ENCODE measurements around the gene HPSE2. TPM values are rescaled to one million over a fixed set of nuclear protein-coding genes. Genes with fewer than 3 reads are reported as not detected.

The HPSE2 gene
- total RNA-seq, result 1 to 10 TPM; 1.0 to 1.8 TPM

DNA sequence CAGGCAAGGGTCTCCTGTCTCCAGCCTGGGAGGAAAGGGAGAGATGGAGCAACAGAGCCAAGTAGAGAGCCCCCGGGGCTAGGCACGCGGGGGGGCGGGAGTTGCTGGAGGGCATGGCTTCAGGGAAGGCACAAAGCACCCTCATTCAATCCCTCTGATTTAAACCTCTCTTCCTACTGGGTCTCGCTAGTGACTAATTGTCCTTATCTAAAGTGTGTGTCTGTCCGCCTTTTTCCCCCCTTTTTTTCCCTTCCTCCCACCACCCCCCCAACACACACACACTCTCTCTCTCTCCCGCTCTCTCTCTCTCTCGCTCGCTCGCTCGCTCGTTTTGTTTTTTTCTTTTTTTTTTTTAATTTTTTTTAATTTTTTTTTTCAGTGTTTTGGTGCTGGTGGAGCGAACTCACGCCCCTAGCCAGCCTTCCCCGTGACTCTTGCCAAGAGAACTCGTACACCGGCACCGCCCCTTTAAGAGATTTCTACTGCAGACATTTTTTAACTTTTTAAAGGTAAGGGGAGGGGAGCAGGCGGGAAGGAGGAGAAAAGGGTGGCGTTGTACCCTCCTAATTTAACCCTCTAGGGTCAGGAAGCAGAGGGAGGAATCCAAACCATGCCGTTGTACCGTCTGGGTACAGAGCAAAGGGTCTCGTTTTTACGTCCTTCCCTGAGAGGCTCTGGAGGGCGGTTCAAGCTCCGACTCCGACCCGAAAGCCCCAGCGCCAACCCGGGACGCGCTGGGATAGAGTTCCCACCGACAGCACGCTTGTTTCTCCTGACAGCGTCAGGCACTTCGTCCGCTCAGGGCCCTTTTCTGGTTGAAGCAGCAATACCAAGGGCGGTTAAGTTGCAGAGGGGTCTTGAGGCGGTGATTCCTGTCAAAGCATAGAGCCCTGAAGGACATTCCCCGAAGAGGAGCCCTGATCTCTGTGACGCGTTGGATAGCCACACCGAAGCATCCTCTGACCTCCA lies at the start of gene HPSE2:
Gene HPSE2 (minus strand): TSS at position 195 of the 969 bp plus-strand sequence.
- Histone ChIP-seq H3K4me1 (no peaks in the 10 kb centered on the region), H3K9ac (ENCODE audit: low read depth in 2 of 2, low read length in 2 of 2) (peak within 1 kb of the TSS in 1 of 2 donors; percentile 12), H3K4me3 (no peak within 1 kb of the TSS), H3K27ac (peak within 1 kb of the TSS; percentile 9), H3K36me3 (no peaks in the 10 kb centered on the region), H3K27me3 (peaks cover 57% of the 10 kb centered on the region), H3K9me3 (no peaks in the 10 kb centered on the region)
- no peak for TF ChIP-seq CTCF (IDR thresholded peaks at IDR 0.05)
- peak; percentile 18 for DNase-seq
- intact Hi-C loops (cut with DNase I), result no loop called here

- H3K27ac ChIP-seq, result no peak overlapping the region
- TF ChIP-seq CTCF (IDR thresholded peaks at IDR 0.05), result no peak
- H3K36me3 ChIP-seq, result no peaks in the 10 kb centered on the region
- no peak overlapping the region for H3K4me3 ChIP-seq
- no peaks in the 10 kb centered on the region for H3K4me1 ChIP-seq
- no peak for DNase-seq
- no peak overlapping the region for H3K9ac ChIP-seq (ENCODE audit: low read depth in 2 of 2, low read length in 2 of 2)
- intact Hi-C loops (cut with DNase I), result no loop called here
- no peaks in the 10 kb centered on the region for H3K9me3 ChIP-seq
- H3K27me3 ChIP-seq, result no peaks in the 10 kb centered on the region
Measured at GRCh38 chr10:99280472-99280871, 44.8 kb upstream of the HPSE2 start.

DNA sequence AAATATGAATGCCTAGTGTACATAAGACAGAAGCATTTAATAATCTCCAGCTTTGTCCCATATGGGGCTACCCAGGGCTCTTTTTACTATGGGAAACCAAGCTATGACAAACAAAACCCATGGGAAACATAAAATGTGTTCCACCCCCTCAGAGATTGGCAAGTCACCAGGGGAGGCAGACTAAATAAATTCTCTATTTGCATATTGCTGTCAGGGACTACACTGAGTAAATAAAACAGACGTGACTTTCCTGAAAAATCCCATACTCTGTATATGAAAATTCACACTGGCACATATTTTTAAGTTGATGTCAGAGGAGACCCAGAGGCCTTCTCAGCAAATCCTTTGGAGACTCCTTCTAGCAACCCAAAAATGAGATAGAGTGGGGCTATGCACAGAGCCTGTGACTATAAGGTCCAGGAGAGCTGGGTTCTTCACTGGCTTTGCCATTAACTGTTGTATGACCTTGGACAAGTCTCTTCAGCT lies 44.0 kb upstream of the HPSE2 start:
- no peak for DNase-seq
- intact Hi-C loops (cut with DNase I), result no loop called here
- no peaks in the 10 kb centered on the region for H3K4me1 ChIP-seq
- H3K4me3 ChIP-seq, result no peak overlapping the region
- H3K27me3 ChIP-seq, result no peaks in the 10 kb centered on the region
- no peak overlapping the region for H3K9ac ChIP-seq (ENCODE audit: low read depth in 2 of 2, low read length in 2 of 2)
- TF ChIP-seq CTCF (IDR thresholded peaks at IDR 0.05), result no peak
- H3K9me3 ChIP-seq, result no peaks in the 10 kb centered on the region
- no peaks in the 10 kb centered on the region for H3K36me3 ChIP-seq
- no peak overlapping the region for H3K27ac ChIP-seq

- no peak for TF ChIP-seq CTCF (IDR thresholded peaks at IDR 0.05)
- Histone ChIP-seq H3K9me3 (no peaks in the 10 kb centered on the region), H3K4me3 (no peak overlapping the region), H3K4me1 (no peaks in the 10 kb centered on the region), H3K9ac (ENCODE audit: low read depth in 2 of 2, low read length in 2 of 2) (no peak overlapping the region), H3K27me3 (no peaks in the 10 kb centered on the region), H3K27ac (no peak overlapping the region), H3K36me3 (no peaks in the 10 kb centered on the region)
- no peak for DNase-seq
- intact Hi-C loops (cut with DNase I), result no loop called here
Measured at GRCh38 chr10:99276848-99277486, 41.3 kb upstream of the HPSE2 start.

GRCh38 chr10:99266383-99266782 lies 30.7 kb upstream of the HPSE2 start:
- TF ChIP-seq CTCF (IDR thresholded peaks at IDR 0.05), result no peak
- no peaks in the 10 kb centered on the region for H3K27me3 ChIP-seq
- intact Hi-C loops (cut with DNase I), result no loop called here
- no peak for DNase-seq
- H3K9me3 ChIP-seq, result no peaks in the 10 kb centered on the region
- H3K4me1 ChIP-seq, result no peaks in the 10 kb centered on the region
- H3K27ac ChIP-seq, result no peak overlapping the region
- no peaks in the 10 kb centered on the region for H3K36me3 ChIP-seq
- no peak overlapping the region for H3K4me3 ChIP-seq
- no peak overlapping the region for H3K9ac ChIP-seq (ENCODE audit: low read depth in 2 of 2, low read length in 2 of 2)

All from colonic mucosa (tissue), 4 donors.